HL-60 (cell line): ENCODE data around the gene KCNJ14.
A peak's percentile ranks its signal among the peaks of the same experiment; 100 is the strongest.

Source experiments
- GABPA ChIP-seq: IDR thresholded peaks from 2 replicates; pipeline ENCODE4 v1.6.1; 2012; ENCODE audit warnings: low read depth
- POLR2AphosphoS5 ChIP-seq: IDR thresholded peaks from 2 replicates; pipeline ENCODE4 v1.6.1; 2012; ENCODE audit warnings: low read depth
- SPI1 ChIP-seq: IDR thresholded peaks from 2 replicates; pipeline ENCODE4 v1.6.1; 2012; ENCODE audit warnings: low read depth, mild to moderate bottlenecking, borderline replicate concordance
- TF ChIP-seq, protein P1 (sequence below): IDR thresholded peaks from 2 replicates; pipeline ENCODE4 v1.6.1; 2012; ENCODE audit warnings: low read depth; ENCODE audit not compliant: insufficient replicate concordance
- TF ChIP-seq, protein P2 (sequence below): IDR thresholded peaks from one replicate; pipeline ENCODE4 v1.5.1; 2011; ENCODE audit warnings: low read length, control low read depth, inconsistent platforms; ENCODE audit not compliant: insufficient read depth

GRCh38 chr19:48445606-48446481 lies 9.5 kb upstream of the KCNJ14 start, which contains the start of gene GRWD1:
- TF ChIP-seq, protein P1, sequence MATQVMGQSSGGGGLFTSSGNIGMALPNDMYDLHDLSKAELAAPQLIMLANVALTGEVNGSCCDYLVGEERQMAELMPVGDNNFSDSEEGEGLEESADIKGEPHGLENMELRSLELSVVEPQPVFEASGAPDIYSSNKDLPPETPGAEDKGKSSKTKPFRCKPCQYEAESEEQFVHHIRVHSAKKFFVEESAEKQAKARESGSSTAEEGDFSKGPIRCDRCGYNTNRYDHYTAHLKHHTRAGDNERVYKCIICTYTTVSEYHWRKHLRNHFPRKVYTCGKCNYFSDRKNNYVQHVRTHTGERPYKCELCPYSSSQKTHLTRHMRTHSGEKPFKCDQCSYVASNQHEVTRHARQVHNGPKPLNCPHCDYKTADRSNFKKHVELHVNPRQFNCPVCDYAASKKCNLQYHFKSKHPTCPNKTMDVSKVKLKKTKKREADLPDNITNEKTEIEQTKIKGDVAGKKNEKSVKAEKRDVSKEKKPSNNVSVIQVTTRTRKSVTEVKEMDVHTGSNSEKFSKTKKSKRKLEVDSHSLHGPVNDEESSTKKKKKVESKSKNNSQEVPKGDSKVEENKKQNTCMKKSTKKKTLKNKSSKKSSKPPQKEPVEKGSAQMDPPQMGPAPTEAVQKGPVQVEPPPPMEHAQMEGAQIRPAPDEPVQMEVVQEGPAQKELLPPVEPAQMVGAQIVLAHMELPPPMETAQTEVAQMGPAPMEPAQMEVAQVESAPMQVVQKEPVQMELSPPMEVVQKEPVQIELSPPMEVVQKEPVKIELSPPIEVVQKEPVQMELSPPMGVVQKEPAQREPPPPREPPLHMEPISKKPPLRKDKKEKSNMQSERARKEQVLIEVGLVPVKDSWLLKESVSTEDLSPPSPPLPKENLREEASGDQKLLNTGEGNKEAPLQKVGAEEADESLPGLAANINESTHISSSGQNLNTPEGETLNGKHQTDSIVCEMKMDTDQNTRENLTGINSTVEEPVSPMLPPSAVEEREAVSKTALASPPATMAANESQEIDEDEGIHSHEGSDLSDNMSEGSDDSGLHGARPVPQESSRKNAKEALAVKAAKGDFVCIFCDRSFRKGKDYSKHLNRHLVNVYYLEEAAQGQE = no peak
- TF ChIP-seq, protein P2, sequence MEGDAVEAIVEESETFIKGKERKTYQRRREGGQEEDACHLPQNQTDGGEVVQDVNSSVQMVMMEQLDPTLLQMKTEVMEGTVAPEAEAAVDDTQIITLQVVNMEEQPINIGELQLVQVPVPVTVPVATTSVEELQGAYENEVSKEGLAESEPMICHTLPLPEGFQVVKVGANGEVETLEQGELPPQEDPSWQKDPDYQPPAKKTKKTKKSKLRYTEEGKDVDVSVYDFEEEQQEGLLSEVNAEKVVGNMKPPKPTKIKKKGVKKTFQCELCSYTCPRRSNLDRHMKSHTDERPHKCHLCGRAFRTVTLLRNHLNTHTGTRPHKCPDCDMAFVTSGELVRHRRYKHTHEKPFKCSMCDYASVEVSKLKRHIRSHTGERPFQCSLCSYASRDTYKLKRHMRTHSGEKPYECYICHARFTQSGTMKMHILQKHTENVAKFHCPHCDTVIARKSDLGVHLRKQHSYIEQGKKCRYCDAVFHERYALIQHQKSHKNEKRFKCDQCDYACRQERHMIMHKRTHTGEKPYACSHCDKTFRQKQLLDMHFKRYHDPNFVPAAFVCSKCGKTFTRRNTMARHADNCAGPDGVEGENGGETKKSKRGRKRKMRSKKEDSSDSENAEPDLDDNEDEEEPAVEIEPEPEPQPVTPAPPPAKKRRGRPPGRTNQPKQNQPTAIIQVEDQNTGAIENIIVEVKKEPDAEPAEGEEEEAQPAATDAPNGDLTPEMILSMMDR = no peak
- TF ChIP-seq POLR2AphosphoS5 (peak; percentile 86), GABPA (peak; percentile 78), SPI1 (peak; percentile 48; the same call in 1 of the 2 replicates)
